ENCODE data around the gene CYFIP2. TPM values are rescaled to one million over a fixed set of nuclear protein-coding genes. Genes with fewer than 3 reads are reported as not detected.
A peak's percentile ranks its signal among the peaks of the same experiment; 100 is the strongest.

CYFIP2 gene
- total and polyA plus RNA-seq, 2 of the 13 experiments (the other 11 are each of a cell fraction or from before 2014, with no cell fraction given) = 22.6 to 30.3 TPM

DNA sequence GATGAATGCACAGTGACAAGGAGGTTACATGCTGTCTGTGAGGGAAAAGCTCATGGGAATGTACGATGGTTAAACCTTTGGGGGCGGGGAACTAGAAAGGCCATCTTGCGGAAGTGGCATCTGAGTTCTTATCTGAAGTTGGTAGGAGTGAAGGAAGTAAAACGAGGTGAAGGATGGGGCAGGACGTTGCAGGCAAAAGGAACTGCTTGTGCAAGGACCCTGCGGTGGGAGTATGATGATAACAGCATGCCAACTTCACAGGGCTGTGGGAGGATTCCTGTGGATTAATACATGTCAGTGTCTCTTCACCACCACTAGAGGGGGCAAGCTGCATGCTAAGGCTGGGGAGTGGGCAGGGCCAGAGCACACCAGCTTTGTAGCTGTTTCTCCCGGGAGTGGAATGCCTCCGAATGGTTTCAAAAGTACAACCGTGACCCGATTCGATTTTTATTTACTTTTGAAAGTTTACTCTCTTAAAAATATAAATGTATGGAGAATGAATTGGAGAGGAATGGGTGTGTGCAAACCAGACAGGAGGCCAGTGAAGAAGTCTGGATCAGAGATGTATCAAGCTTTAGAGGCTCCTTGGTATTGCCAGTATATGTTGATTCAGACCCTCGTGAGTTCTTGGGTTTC is 62.5 kb downstream of the CYFIP2 start (continued):
- TF ChIP-seq ISX (CRISPR knock-in tag; conservative IDR thresholded peaks at IDR 0.05) (no peak), CCDC6 (CRISPR knock-in tag; IDR thresholded peaks at IDR 0.05) (no peak), STAG1 (CRISPR knock-in tag; IDR thresholded peaks at IDR 0.05) (peak; percentile 87), SOX6 (IDR thresholded peaks at IDR 0.05) (no peak), SOX6 (CRISPR knock-in tag; IDR thresholded peaks at IDR 0.05) (0 out of 2 replicates have a peak, but pooled peaks have one; percentile 16), MEF2D (CRISPR knock-in tag; IDR thresholded peaks at IDR 0.05) (no peak), FOXA3 (CRISPR knock-in tag; IDR thresholded peaks at IDR 0.05) (no peak), ZNF577 (CRISPR knock-in tag; IDR thresholded peaks at IDR 0.05; ENCODE audit: borderline replicate concordance, low read depth) (no peak), TBX3 (IDR thresholded peaks at IDR 0.05; ENCODE audit: borderline replicate concordance) (no peak), ATF7-NPFF (CRISPR knock-in tag; IDR thresholded peaks at IDR 0.05; ENCODE audit: low read depth) (no peak), SP4 (CRISPR knock-in tag; IDR thresholded peaks at IDR 0.05) (0 out of 2 replicates have a peak, but pooled peaks have one; percentile 17), SMC3 (IDR thresholded peaks at IDR 0.05; ENCODE audit: low read length) (peak; percentile 88), ZNF143 (CRISPR knock-in tag; IDR thresholded peaks at IDR 0.05) (no peak), SMYD3 (CRISPR knock-in tag; IDR thresholded peaks at IDR 0.05) (no peak), GATAD2A (CRISPR knock-in tag; IDR thresholded peaks at IDR 0.05) (0 out of 2 replicates have a peak, but pooled peaks have one; percentile 21), KDM2A (CRISPR knock-in tag; IDR thresholded peaks at IDR 0.05; ENCODE audit: borderline replicate concordance, low read depth) (no peak), FOXK2 (IDR thresholded peaks at IDR 0.05) (no peak), NCOR1 (IDR thresholded peaks at IDR 0.05; ENCODE audit: borderline replicate concordance, low read length) (no peak), KDM1A (CRISPR knock-in tag; IDR thresholded peaks at IDR 0.05) (no peak), RAD21 (CRISPR knock-in tag; IDR thresholded peaks at IDR 0.05) (peak; percentile 63), CREM (IDR thresholded peaks at IDR 0.05) (no peak), CREM (CRISPR knock-in tag; IDR thresholded peaks at IDR 0.05) (no peak)
- TF ChIP-seq, protein P1, sequence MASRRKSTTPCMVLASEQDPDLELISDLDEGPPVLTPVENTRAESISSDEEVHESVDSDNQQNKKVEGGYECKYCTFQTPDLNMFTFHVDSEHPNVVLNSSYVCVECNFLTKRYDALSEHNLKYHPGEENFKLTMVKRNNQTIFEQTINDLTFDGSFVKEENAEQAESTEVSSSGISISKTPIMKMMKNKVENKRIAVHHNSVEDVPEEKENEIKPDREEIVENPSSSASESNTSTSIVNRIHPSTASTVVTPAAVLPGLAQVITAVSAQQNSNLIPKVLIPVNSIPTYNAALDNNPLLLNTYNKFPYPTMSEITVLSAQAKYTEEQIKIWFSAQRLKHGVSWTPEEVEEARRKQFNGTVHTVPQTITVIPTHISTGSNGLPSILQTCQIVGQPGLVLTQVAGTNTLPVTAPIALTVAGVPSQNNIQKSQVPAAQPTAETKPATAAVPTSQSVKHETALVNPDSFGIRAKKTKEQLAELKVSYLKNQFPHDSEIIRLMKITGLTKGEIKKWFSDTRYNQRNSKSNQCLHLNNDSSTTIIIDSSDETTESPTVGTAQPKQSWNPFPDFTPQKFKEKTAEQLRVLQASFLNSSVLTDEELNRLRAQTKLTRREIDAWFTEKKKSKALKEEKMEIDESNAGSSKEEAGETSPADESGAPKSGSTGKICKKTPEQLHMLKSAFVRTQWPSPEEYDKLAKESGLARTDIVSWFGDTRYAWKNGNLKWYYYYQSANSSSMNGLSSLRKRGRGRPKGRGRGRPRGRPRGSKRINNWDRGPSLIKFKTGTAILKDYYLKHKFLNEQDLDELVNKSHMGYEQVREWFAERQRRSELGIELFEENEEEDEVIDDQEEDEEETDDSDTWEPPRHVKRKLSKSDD (CRISPR knock-in tag; IDR thresholded peaks at IDR 0.05; ENCODE audit: low read depth) = no peak
- TF ChIP-seq, protein P2, sequence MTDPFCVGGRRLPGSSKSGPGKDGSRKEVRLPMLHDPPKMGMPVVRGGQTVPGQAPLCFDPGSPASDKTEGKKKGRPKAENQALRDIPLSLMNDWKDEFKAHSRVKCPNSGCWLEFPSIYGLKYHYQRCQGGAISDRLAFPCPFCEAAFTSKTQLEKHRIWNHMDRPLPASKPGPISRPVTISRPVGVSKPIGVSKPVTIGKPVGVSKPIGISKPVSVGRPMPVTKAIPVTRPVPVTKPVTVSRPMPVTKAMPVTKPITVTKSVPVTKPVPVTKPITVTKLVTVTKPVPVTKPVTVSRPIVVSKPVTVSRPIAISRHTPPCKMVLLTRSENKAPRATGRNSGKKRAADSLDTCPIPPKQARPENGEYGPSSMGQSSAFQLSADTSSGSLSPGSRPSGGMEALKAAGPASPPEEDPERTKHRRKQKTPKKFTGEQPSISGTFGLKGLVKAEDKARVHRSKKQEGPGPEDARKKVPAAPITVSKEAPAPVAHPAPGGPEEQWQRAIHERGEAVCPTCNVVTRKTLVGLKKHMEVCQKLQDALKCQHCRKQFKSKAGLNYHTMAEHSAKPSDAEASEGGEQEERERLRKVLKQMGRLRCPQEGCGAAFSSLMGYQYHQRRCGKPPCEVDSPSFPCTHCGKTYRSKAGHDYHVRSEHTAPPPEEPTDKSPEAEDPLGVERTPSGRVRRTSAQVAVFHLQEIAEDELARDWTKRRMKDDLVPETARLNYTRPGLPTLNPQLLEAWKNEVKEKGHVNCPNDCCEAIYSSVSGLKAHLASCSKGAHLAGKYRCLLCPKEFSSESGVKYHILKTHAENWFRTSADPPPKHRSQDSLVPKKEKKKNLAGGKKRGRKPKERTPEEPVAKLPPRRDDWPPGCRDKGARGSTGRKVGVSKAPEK (CRISPR knock-in tag; IDR thresholded peaks at IDR 0.05; ENCODE audit: borderline replicate concordance) = 0 out of 2 replicates have a peak, but pooled peaks have one; percentile 27
- TF ChIP-seq, protein P3, sequence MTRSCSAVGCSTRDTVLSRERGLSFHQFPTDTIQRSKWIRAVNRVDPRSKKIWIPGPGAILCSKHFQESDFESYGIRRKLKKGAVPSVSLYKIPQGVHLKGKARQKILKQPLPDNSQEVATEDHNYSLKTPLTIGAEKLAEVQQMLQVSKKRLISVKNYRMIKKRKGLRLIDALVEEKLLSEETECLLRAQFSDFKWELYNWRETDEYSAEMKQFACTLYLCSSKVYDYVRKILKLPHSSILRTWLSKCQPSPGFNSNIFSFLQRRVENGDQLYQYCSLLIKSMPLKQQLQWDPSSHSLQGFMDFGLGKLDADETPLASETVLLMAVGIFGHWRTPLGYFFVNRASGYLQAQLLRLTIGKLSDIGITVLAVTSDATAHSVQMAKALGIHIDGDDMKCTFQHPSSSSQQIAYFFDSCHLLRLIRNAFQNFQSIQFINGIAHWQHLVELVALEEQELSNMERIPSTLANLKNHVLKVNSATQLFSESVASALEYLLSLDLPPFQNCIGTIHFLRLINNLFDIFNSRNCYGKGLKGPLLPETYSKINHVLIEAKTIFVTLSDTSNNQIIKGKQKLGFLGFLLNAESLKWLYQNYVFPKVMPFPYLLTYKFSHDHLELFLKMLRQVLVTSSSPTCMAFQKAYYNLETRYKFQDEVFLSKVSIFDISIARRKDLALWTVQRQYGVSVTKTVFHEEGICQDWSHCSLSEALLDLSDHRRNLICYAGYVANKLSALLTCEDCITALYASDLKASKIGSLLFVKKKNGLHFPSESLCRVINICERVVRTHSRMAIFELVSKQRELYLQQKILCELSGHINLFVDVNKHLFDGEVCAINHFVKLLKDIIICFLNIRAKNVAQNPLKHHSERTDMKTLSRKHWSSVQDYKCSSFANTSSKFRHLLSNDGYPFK (CRISPR knock-in tag; IDR thresholded peaks at IDR 0.05; ENCODE audit: borderline replicate concordance) = no peak
